ENCODE data around the gene KRTAP4-9.

DNA sequence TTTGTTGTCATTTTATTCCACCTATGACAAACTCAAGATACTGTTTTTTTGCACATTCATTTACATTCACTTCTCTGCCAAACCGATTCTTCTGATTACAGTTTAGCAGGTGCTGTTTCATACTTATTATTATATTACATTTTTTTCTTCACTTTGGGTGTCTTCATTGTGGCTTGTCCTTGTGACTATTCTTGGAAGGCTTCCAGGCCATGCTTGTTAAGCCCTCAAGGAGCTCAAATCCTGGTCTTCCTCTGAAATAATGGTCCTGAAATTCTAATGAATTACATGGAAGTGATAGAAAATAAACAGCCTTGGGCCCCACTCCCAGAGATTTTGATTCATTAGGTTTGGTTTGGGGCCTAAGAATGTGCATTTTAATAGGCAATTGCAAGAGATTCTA is 40.9 kb upstream of the KRTAP4-9 start:
- TF ChIP-seq CTCF (IDR thresholded peaks at IDR 0.05) (no peak), POLR2A (IDR thresholded peaks at IDR 0.05) (no peak)
